ENCODE results near the gene EDRF1.
"Not testable (repeated sequence)": the region's sequence is repeated elsewhere in the genome, so short reads cannot be mapped to it uniquely, and the experiment has no call there.

Gene EDRF1

GRCh38 chr10:125708971-125709503 is 10.5 kb upstream of the EDRF1 start:
- no peak for ATAC-seq
- TF ChIP-seq ZNF8 (CRISPR knock-in tag; IDR thresholded peaks at IDR 0.05), result no peak

- ATAC-seq, result no peak
- TF ChIP-seq, protein P1, sequence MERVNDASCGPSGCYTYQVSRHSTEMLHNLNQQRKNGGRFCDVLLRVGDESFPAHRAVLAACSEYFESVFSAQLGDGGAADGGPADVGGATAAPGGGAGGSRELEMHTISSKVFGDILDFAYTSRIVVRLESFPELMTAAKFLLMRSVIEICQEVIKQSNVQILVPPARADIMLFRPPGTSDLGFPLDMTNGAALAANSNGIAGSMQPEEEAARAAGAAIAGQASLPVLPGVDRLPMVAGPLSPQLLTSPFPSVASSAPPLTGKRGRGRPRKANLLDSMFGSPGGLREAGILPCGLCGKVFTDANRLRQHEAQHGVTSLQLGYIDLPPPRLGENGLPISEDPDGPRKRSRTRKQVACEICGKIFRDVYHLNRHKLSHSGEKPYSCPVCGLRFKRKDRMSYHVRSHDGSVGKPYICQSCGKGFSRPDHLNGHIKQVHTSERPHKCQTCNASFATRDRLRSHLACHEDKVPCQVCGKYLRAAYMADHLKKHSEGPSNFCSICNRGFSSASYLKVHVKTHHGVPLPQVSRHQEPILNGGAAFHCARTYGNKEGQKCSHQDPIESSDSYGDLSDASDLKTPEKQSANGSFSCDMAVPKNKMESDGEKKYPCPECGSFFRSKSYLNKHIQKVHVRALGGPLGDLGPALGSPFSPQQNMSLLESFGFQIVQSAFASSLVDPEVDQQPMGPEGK (CRISPR knock-in tag; IDR thresholded peaks at IDR 0.05; ENCODE audit: borderline replicate concordance), result no peak
- no peak for TF ChIP-seq ISL1 (CRISPR knock-in tag; IDR thresholded peaks at IDR 0.05)
- no peak for TF ChIP-seq TCF4 (CRISPR knock-in tag; IDR thresholded peaks at IDR 0.05; ENCODE audit: borderline replicate concordance)
- TF ChIP-seq, protein P2, sequence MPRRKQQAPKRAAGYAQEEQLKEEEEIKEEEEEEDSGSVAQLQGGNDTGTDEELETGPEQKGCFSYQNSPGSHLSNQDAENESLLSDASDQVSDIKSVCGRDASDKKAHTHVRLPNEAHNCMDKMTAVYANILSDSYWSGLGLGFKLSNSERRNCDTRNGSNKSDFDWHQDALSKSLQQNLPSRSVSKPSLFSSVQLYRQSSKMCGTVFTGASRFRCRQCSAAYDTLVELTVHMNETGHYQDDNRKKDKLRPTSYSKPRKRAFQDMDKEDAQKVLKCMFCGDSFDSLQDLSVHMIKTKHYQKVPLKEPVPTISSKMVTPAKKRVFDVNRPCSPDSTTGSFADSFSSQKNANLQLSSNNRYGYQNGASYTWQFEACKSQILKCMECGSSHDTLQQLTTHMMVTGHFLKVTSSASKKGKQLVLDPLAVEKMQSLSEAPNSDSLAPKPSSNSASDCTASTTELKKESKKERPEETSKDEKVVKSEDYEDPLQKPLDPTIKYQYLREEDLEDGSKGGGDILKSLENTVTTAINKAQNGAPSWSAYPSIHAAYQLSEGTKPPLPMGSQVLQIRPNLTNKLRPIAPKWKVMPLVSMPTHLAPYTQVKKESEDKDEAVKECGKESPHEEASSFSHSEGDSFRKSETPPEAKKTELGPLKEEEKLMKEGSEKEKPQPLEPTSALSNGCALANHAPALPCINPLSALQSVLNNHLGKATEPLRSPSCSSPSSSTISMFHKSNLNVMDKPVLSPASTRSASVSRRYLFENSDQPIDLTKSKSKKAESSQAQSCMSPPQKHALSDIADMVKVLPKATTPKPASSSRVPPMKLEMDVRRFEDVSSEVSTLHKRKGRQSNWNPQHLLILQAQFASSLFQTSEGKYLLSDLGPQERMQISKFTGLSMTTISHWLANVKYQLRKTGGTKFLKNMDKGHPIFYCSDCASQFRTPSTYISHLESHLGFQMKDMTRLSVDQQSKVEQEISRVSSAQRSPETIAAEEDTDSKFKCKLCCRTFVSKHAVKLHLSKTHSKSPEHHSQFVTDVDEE (CRISPR knock-in tag; IDR thresholded peaks at IDR 0.05), result no peak
- no peak for TF ChIP-seq BACH2 (CRISPR knock-in tag; IDR thresholded peaks at IDR 0.05; ENCODE audit: borderline replicate concordance)
- TF ChIP-seq, protein P3, sequence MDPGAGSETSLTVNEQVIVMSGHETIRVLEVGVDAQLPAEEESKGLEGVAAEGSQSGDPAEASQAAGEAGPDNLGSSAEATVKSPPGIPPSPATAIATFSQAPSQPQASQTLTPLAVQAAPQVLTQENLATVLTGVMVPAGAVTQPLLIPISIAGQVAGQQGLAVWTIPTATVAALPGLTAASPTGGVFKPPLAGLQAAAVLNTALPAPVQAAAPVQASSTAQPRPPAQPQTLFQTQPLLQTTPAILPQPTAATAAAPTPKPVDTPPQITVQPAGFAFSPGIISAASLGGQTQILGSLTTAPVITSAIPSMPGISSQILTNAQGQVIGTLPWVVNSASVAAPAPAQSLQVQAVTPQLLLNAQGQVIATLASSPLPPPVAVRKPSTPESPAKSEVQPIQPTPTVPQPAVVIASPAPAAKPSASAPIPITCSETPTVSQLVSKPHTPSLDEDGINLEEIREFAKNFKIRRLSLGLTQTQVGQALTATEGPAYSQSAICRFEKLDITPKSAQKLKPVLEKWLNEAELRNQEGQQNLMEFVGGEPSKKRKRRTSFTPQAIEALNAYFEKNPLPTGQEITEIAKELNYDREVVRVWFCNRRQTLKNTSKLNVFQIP (CRISPR knock-in tag; IDR thresholded peaks at IDR 0.05; ENCODE audit: borderline replicate concordance, low read depth), result no peak
- no peak for TF ChIP-seq GLIS3 (CRISPR knock-in tag; IDR thresholded peaks at IDR 0.05)
- no peak for TF ChIP-seq SNAI2 (CRISPR knock-in tag; IDR thresholded peaks at IDR 0.05)
- no peak for TF ChIP-seq CREB5 (CRISPR knock-in tag; IDR thresholded peaks at IDR 0.05; ENCODE audit: low read depth)
- no peak for TF ChIP-seq RARB (CRISPR knock-in tag; IDR thresholded peaks at IDR 0.05)
- TF ChIP-seq ZFP3 (CRISPR knock-in tag; IDR thresholded peaks at IDR 0.05), result no peak
- TF ChIP-seq PPARA (CRISPR knock-in tag; IDR thresholded peaks at IDR 0.05; ENCODE audit: borderline replicate concordance), result no peak
- TF ChIP-seq CSRNP3 (CRISPR knock-in tag; IDR thresholded peaks at IDR 0.05), result no peak
- no peak for TF ChIP-seq ZNF70 (CRISPR knock-in tag; IDR thresholded peaks at IDR 0.05)
- TF ChIP-seq CSDC2 (CRISPR knock-in tag; IDR thresholded peaks at IDR 0.05), result no peak
- no peak for TF ChIP-seq TOX (CRISPR knock-in tag; IDR thresholded peaks at IDR 0.05; ENCODE audit: borderline replicate concordance)
- TF ChIP-seq ARNTL (CRISPR knock-in tag; IDR thresholded peaks at IDR 0.05; ENCODE audit: borderline replicate concordance, low read depth), result no peak
- no peak for TF ChIP-seq ZNF565 (CRISPR knock-in tag; conservative IDR thresholded peaks at IDR 0.05; ENCODE audit: low read depth)
Measured at GRCh38 chr10:125709553-125710474, 9.7 kb upstream of the EDRF1 start.

- no peak for ATAC-seq
- TF ChIP-seq, protein P3 (CRISPR knock-in tag; IDR thresholded peaks at IDR 0.05; ENCODE audit: borderline replicate concordance, low read depth), result no peak
- no peak for TF ChIP-seq TCF4 (CRISPR knock-in tag; IDR thresholded peaks at IDR 0.05; ENCODE audit: borderline replicate concordance)
- TF ChIP-seq ESRRG (CRISPR knock-in tag; IDR thresholded peaks at IDR 0.05), result no peak
- TF ChIP-seq TOX (CRISPR knock-in tag; IDR thresholded peaks at IDR 0.05; ENCODE audit: borderline replicate concordance), result no peak
- TF ChIP-seq CSRNP3 (CRISPR knock-in tag; IDR thresholded peaks at IDR 0.05), result no peak
- no peak for TF ChIP-seq ZNF70 (CRISPR knock-in tag; IDR thresholded peaks at IDR 0.05)
- no peak for TF ChIP-seq CSDC2 (CRISPR knock-in tag; IDR thresholded peaks at IDR 0.05)
Measured at GRCh38 chr10:125711110-125711750, 8.3 kb upstream of the EDRF1 start.

GRCh38 chr10:125714728-125715127 is 4.8 kb upstream of the EDRF1 start:
- ATAC-seq, result not testable (repeated sequence)
